Measurements from ENCODE around the gene CD99. TPM values are rescaled to one million over a fixed set of nuclear protein-coding genes. Genes with fewer than 3 reads are reported as not detected.

CD99 gene
- total RNA-seq, 1 donor from 2014 or later: 714 TPM

GRCh38 chrX:2680486-2681348 is 10.4 kb upstream of the CD99 start:
- no peaks in the 10 kb centered on the region for H3K4me1 Mint-ChIP-seq (ENCODE audit: unreplicated experiment)
- no peak overlapping the region for H3K4me3 Mint-ChIP-seq (ENCODE audit: unreplicated experiment)
- H3K27me3 Mint-ChIP-seq (ENCODE audit: unreplicated experiment): peaks cover 3% of the 10 kb centered on the region
- H3K27ac Mint-ChIP-seq (ENCODE audit: unreplicated experiment): no peak overlapping the region
- peaks cover 2% of the 10 kb centered on the region for H3K36me3 Mint-ChIP-seq (ENCODE audit: low read depth, unreplicated experiment)
- DNase-seq (ENCODE audit: low spot score): no peak
- H3K9me3 Mint-ChIP-seq (ENCODE audit: unreplicated experiment): no peaks in the 10 kb centered on the region
- no peak for TF ChIP-seq CTCF (IDR thresholded peaks at IDR 0.05; ENCODE audit: unreplicated experiment)

GRCh38 chrX:2682565-2683177 is 8.4 kb upstream of the CD99 start:
- Mint-ChIP-seq H3K36me3 (ENCODE audit: low read depth, unreplicated experiment) (peaks cover 3% of the 10 kb centered on the region), H3K4me1 (ENCODE audit: unreplicated experiment) (peaks cover 4% of the 10 kb centered on the region), H3K9me3 (ENCODE audit: unreplicated experiment) (no peaks in the 10 kb centered on the region), H3K27ac (ENCODE audit: unreplicated experiment) (no peak overlapping the region), H3K27me3 (ENCODE audit: unreplicated experiment) (peaks cover 3% of the 10 kb centered on the region), H3K4me3 (ENCODE audit: unreplicated experiment) (no peak overlapping the region)
- DNase-seq (ENCODE audit: low spot score): no peak
- no peak for TF ChIP-seq CTCF (IDR thresholded peaks at IDR 0.05; ENCODE audit: unreplicated experiment)

- H3K4me1 Mint-ChIP-seq (ENCODE audit: unreplicated experiment): peaks cover 4% of the 10 kb centered on the region
- no peaks in the 10 kb centered on the region for H3K9me3 Mint-ChIP-seq (ENCODE audit: unreplicated experiment)
- H3K4me3 Mint-ChIP-seq (ENCODE audit: unreplicated experiment): no peak overlapping the region
- TF ChIP-seq CTCF (IDR thresholded peaks at IDR 0.05; ENCODE audit: unreplicated experiment): no peak
- peaks cover 3% of the 10 kb centered on the region for H3K36me3 Mint-ChIP-seq (ENCODE audit: low read depth, unreplicated experiment)
- H3K27ac Mint-ChIP-seq (ENCODE audit: unreplicated experiment): no peak overlapping the region
- H3K27me3 Mint-ChIP-seq (ENCODE audit: unreplicated experiment): peaks cover 9% of the 10 kb centered on the region
- DNase-seq (ENCODE audit: low spot score): no peak
Observed at GRCh38 chrX:2684256-2684655, 6.8 kb upstream of the CD99 start.

GRCh38 chrX:2685886-2686285 is 5.2 kb upstream of the CD99 start:
- Mint-ChIP-seq H3K27me3 (ENCODE audit: unreplicated experiment) (peaks cover 16% of the 10 kb centered on the region), H3K4me1 (ENCODE audit: unreplicated experiment) (peaks cover 4% of the 10 kb centered on the region), H3K27ac (ENCODE audit: unreplicated experiment) (no peak overlapping the region), H3K4me3 (ENCODE audit: unreplicated experiment) (no peak overlapping the region), H3K36me3 (ENCODE audit: low read depth, unreplicated experiment) (peaks cover 3% of the 10 kb centered on the region), H3K9me3 (ENCODE audit: unreplicated experiment) (no peaks in the 10 kb centered on the region)
- no peak for TF ChIP-seq CTCF (IDR thresholded peaks at IDR 0.05; ENCODE audit: unreplicated experiment)
- no peak for DNase-seq (ENCODE audit: low spot score)
